Melanocyte of skin (primary cell): ENCODE data around the gene NLRP11. TPM values are rescaled to one million over a fixed set of nuclear protein-coding genes. Genes with fewer than 3 reads are reported as not detected.

Experiments
- total RNA-seq, 2 donors: library from RNA; depleted of rRNA; stranded (reverse); fragments of >200 nt; gene quantifications; 2 replicates each; pipeline ENCODE4 v1.2.3, GENCODE V29; 2012

The NLRP11 gene
- total RNA-seq: not detected

GRCh38 chr19:55831846-55832245 lies at the start of gene NLRP11:
NLRP11 (minus strand) TSS chr19:55831999; CDS start chr19:55818174, 13,825 bp downstream.

GRCh38 chr19:55836340-55836739 lies 4.5 kb upstream of the NLRP11 start, which contains the start of gene NLRP4:
NLRP4 (plus strand) TSS chr19:55836540; CDS start chr19:55852081, 15,541 bp downstream.

GRCh38 chr19:55768818-55769217 lies 63.0 kb downstream of the NLRP11 start, which contains the start of gene RFPL4AL1:
RFPL4AL1 (plus strand) TSS chr19:55769118; CDS start chr19:55771805, 2,687 bp downstream.

GRCh38 chr19:55758797-55759196 lies 73.0 kb downstream of the NLRP11 start, which contains the start of gene RFPL4A:
RFPL4A (plus strand) TSS chr19:55759097; CDS start chr19:55761801, 2,704 bp downstream.

GRCh38 chr19:55738302-55738701 lies 93.5 kb downstream of the NLRP11 start, which contains the start of gene NLRP9:
NLRP9 (minus strand) TSS chr19:55738402; CDS start chr19:55738374, 28 bp downstream.

Other genes with a start within 250 kb of the NLRP11 start
- 1 to 10 TPM; 2.4 to 3.3 TPM for gene FIZ1, start 232.5 kb downstream of the NLRP11 start, total RNA-seq
- 1 to 10 TPM; 6.3 to 6.9 TPM for gene ZNF524, start 231.7 kb downstream of the NLRP11 start, total RNA-seq
- 1 to 10 TPM; 1.4 to 2.3 TPM for gene ZNF865, start 226.4 kb downstream of the NLRP11 start, total RNA-seq
- gene ZNF784, start 207.4 kb downstream of the NLRP11 start, total RNA-seq: 1 to 10 TPM; 3.3 to 4.5 TPM
- 1 to 10 TPM; 6.0 to 6.5 TPM for gene ZNF580, start 191.0 kb downstream of the NLRP11 start, total RNA-seq
- 10 to 100 TPM; 10.7 to 14.0 TPM for gene ZNF581, start 188.3 kb downstream of the NLRP11 start, total RNA-seq
- gene CCDC106, start 183.8 kb downstream of the NLRP11 start, total RNA-seq: 10 to 100 TPM in 1 of 2 donors, 1 to 10 TPM in 1; 9.7 to 16.2 TPM
- gene U2AF2, start 177.0 kb downstream of the NLRP11 start, total RNA-seq: 100 to 1,000 TPM in 1 of 2 donors, 10 to 100 TPM in 1; 81.9 to 141 TPM
- gene EPN1, start 156.8 kb downstream of the NLRP11 start, total RNA-seq: 10 to 100 TPM; 23.3 to 29.9 TPM
- not detected for gene NLRP9, start 93.6 kb downstream of the NLRP11 start, total RNA-seq
- not detected for gene RFPL4A, start 72.9 kb downstream of the NLRP11 start, total RNA-seq
- not detected for gene RFPL4AL1, start 62.9 kb downstream of the NLRP11 start, total RNA-seq
- gene NLRP4, start 4.5 kb upstream of the NLRP11 start, total RNA-seq: not detected
- gene NLRP13, start 100.3 kb upstream of the NLRP11 start, total RNA-seq: not detected
- not detected for gene NLRP8, start 115.8 kb upstream of the NLRP11 start, total RNA-seq
- gene NLRP5, start 154.8 kb upstream of the NLRP11 start, total RNA-seq: not detected